GM23248 (cell line): Measurements from ENCODE around the gene ATAT1.

Source experiments
- EZH2 ChIP-seq: fragments of 200-600 bp; sonication (generic); IDR thresholded peaks from 2 replicates; pipeline ENCODE4 v1.6.1; 2018; ENCODE audit warnings: antibody characterized with exemption, mild to moderate bottlenecking; ENCODE audit not compliant: insufficient read depth, poor library complexity, severe bottlenecking
- EZH2phosphoT487 ChIP-seq: fragments of 200-600 bp; sonication (generic); IDR thresholded peaks from 2 replicates; pipeline ENCODE4 v1.6.1; 2018; ENCODE audit warnings: antibody characterized with exemption, moderate library complexity, mild to moderate bottlenecking, low read depth; ENCODE audit not compliant: insufficient read depth

DNA sequence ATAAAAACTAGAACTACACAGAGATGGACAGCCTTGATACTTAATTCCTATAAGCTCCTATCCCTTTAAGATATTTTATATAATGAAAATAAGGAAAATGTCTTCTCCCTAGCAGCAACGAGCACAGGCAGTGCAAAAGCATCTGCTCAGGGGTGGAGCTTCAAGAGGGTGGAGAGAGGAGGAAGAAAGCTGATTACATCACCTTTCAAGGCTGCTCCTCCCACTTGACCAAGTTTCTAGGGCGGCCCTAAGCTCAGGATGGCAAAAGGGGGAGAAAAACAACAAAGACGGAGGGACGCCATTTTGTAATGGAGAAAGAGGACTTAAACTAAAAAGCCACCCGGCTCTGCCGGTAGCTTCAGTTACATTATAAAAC lies 11.8 kb upstream of the ATAT1 start:
- TF ChIP-seq EZH2 (no peak), EZH2phosphoT487 (no peak)
